IMR-90 (cell line): ENCODE measurements around the gene PNRC2. TPM values are rescaled to one million over a fixed set of nuclear protein-coding genes. Genes with fewer than 3 reads are reported as not detected.

Source experiments
- ATAC-seq: fragments of 200-7000 bp; cut with Tn5 transposase; 2 replicates; pipeline ENCODE4 v1.9.1; 2020; ENCODE audit warnings: low read depth, mild to moderate bottlenecking, moderate library complexity
- BruUV-seq: library from RNA; stranded (reverse); fragments of 400-500 nt; replicated peaks from 2 replicates; lab custom pipeline; 2021; lab: Mats Ljungman, UMichigan
- CTCF ChIA-PET: fragments of 300-600 bp; formaldehyde crosslinking; extraction: SDS; loops from one replicate; lab custom pipeline; 2021; ENCODE audit warnings: antibody characterized with exemption; lab: Yijun Ruan, JAX
- POLR2A ChIA-PET: fragments of 300-600 bp; sonication (Branson Sonifier 250); formaldehyde crosslinking; loops from one replicate; lab custom pipeline; 2022; ENCODE audit warnings: antibody characterized with exemption; ENCODE audit not compliant: unreplicated experiment; lab: Charles Lee
- DNase-seq: peaks from one replicate; pipeline ENCODE4 v3.0.0; 2013
- H2AFZ ChIP-seq: replicated peaks from 2 replicates; pipeline ENCODE3; 2013; ENCODE audit warnings: low read length, mild to moderate bottlenecking; ENCODE audit not compliant: poor library complexity
- H2AK5ac ChIP-seq: 2 replicates; pipeline ENCODE4 v1.6.1; 2013; ENCODE audit warnings: low read depth, low read length, inconsistent platforms
- H2AK9ac ChIP-seq: replicated peaks from 2 replicates; pipeline ENCODE3; 2013; ENCODE audit warnings: mild to moderate bottlenecking, low read depth, low read length, moderate library complexity; ENCODE audit not compliant: poor library complexity
- H2BK120ac ChIP-seq: 2 replicates; pipeline ENCODE4 v1.6.1; 2013; ENCODE audit warnings: low read depth, low read length, inconsistent platforms
- H2BK15ac ChIP-seq: 3 replicates; pipeline ENCODE4 v1.6.1; 2013; ENCODE audit warnings: low read depth, low read length, inconsistent platforms
- H2BK20ac ChIP-seq: 2 replicates; pipeline ENCODE4 v1.6.1; 2013; ENCODE audit warnings: low read depth, mild to moderate bottlenecking, inconsistent platforms, low read length, moderate library complexity
- H2BK5ac ChIP-seq: 2 replicates; pipeline ENCODE4 v1.6.1; 2013; ENCODE audit warnings: mild to moderate bottlenecking, low read depth, low read length, inconsistent platforms; ENCODE audit not compliant: poor library complexity, severe bottlenecking
- H3K14ac ChIP-seq: replicated peaks from 2 replicates; pipeline ENCODE4 v1.6.1; 2013; ENCODE audit warnings: low read depth, low read length, inconsistent platforms
- H3K18ac ChIP-seq: 2 replicates; pipeline ENCODE4 v1.6.1; 2013; ENCODE audit warnings: low read depth, low read length, control low read depth
- H3K23ac ChIP-seq: 2 replicates; pipeline ENCODE4 v1.6.1; 2013; ENCODE audit warnings: low read depth, low read length, inconsistent platforms
- H3K27ac ChIP-seq: 2 replicates; pipeline ENCODE4 v1.5.1; 2013; ENCODE audit warnings: mild to moderate bottlenecking, control low read depth, low read length; ENCODE audit not compliant: insufficient read depth
- H3K27me3 ChIP-seq: 2 replicates; pipeline ENCODE4 v1.6.1; 2013; ENCODE audit warnings: low read length; ENCODE audit not compliant: control insufficient read depth, insufficient read depth
- H3K36me3 ChIP-seq: 2 replicates; pipeline ENCODE4 v1.6.1; 2013; ENCODE audit warnings: low read length, mixed read lengths; ENCODE audit not compliant: control insufficient read depth, insufficient read depth
- H3K4ac ChIP-seq: 2 replicates; pipeline ENCODE4 v1.6.1; 2013; ENCODE audit warnings: low read depth, low read length, inconsistent platforms
- H3K4me1 ChIP-seq: 2 replicates; pipeline ENCODE4 v1.6.1; 2013; ENCODE audit warnings: low read length, mixed read lengths; ENCODE audit not compliant: control insufficient read depth, insufficient read depth
- H3K4me2 ChIP-seq: 2 replicates; pipeline ENCODE4 v1.6.1; 2013; ENCODE audit warnings: low read depth, mild to moderate bottlenecking, control low read depth, low read length, moderate library complexity
- H3K4me3 ChIP-seq: 2 replicates; pipeline ENCODE4 v1.5.1; 2013; ENCODE audit warnings: low read depth, mild to moderate bottlenecking, control low read depth, low read length, moderate library complexity; ENCODE audit not compliant: insufficient read depth
- H3K56ac ChIP-seq: 2 replicates; pipeline ENCODE4 v1.6.1; 2013; ENCODE audit warnings: low read length, inconsistent platforms; ENCODE audit not compliant: insufficient read depth; ENCODE audit errors: extremely low read depth
- H3K79me1 ChIP-seq, 2 experiments: 2 replicates each; pipeline ENCODE4 v1.6.1; 2013; ENCODE audit warnings: low read length in 2 of 2, inconsistent platforms in 1 of 2, low read depth in 1 of 2
- H3K9ac ChIP-seq: 2 replicates; pipeline ENCODE4 v1.6.1; 2013; ENCODE audit warnings: low read depth, low read length, control low read depth
- H3K9me1 ChIP-seq: 2 replicates; pipeline ENCODE4 v1.6.1; 2013; ENCODE audit warnings: low read length, inconsistent platforms; ENCODE audit not compliant: insufficient read depth
- H3K9me3 ChIP-seq: 2 replicates; pipeline ENCODE4 v1.6.1; 2013; ENCODE audit warnings: low read length; ENCODE audit not compliant: control insufficient read depth, insufficient read depth
- H4K20me1 ChIP-seq: 2 replicates; pipeline ENCODE4 v1.6.1; 2013; ENCODE audit warnings: low read length, inconsistent platforms; ENCODE audit not compliant: insufficient read depth
- H4K5ac ChIP-seq: 2 replicates; pipeline ENCODE4 v1.6.1; 2013; ENCODE audit warnings: mild to moderate bottlenecking, low read depth, low read length, control low read depth
- H4K8ac ChIP-seq, 2 experiments: 2 replicates each; pipeline ENCODE4 v1.6.1; 2013; ENCODE audit warnings: low read depth in 2 of 2, low read length in 2 of 2, control low read depth in 1 of 2, inconsistent platforms in 1 of 2
- H4K91ac ChIP-seq: 2 replicates; pipeline ENCODE4 v1.6.1; 2013; ENCODE audit warnings: low read depth, low read length, inconsistent platforms; ENCODE audit not compliant: insufficient read depth
- BHLHE40 ChIP-seq: fragments of 150-350 bp; IDR thresholded peaks from 2 replicates; pipeline ENCODE4 v1.6.1; 2016; ENCODE audit warnings: mild to moderate bottlenecking, low read depth, low read length
- CEBPB ChIP-seq: IDR thresholded peaks from 2 replicates; pipeline ENCODE4 v1.6.1; 2012; ENCODE audit warnings: low read depth, low read length, improper control_type of control experiment
- CHD1 ChIP-seq: IDR thresholded peaks from 2 replicates; pipeline ENCODE4 v1.6.1; 2012; ENCODE audit warnings: low read depth, low read length, improper control_type of control experiment
- CTCF ChIP-seq: conservative IDR thresholded peaks from 2 replicates; pipeline ENCODE4 v1.5.1; 2012; ENCODE audit warnings: mild to moderate bottlenecking, low read depth, low read length, improper control_type of control experiment
- ELK1 ChIP-seq: fragments of 150-350 bp; IDR thresholded peaks from 2 replicates; pipeline ENCODE4 v1.6.1; 2016; ENCODE audit warnings: low read depth, mild to moderate bottlenecking, low read length, moderate library complexity, borderline replicate concordance
- FOS ChIP-seq: fragments of 150-350 bp; IDR thresholded peaks from 2 replicates; pipeline ENCODE4 v1.6.1; 2016; ENCODE audit warnings: low read depth, low read length
- MAFK ChIP-seq: IDR thresholded peaks from 2 replicates; pipeline ENCODE4 v1.6.1; 2012; ENCODE audit warnings: low read depth, low read length, improper control_type of control experiment
- MAZ ChIP-seq: IDR thresholded peaks from 2 replicates; pipeline ENCODE4 v1.6.1; 2012; ENCODE audit warnings: low read depth, mild to moderate bottlenecking, low read length, improper control_type of control experiment, moderate library complexity, borderline replicate concordance
- MXI1 ChIP-seq: IDR thresholded peaks from 2 replicates; pipeline ENCODE4 v1.6.1; 2012; ENCODE audit warnings: low read depth, mild to moderate bottlenecking, low read length, moderate library complexity, borderline replicate concordance
- NFE2L2 ChIP-seq: fragments of 150-350 bp; IDR thresholded peaks from 2 replicates; pipeline ENCODE4 v1.6.1; 2016; ENCODE audit warnings: low read depth, mild to moderate bottlenecking, low read length
- POLR2A ChIP-seq: IDR thresholded peaks from 2 replicates; pipeline ENCODE4 v1.6.1; 2012; ENCODE audit warnings: mild to moderate bottlenecking, low read depth, low read length
- RAD21 ChIP-seq: IDR thresholded peaks from 2 replicates; pipeline ENCODE4 v1.6.1; 2012; ENCODE audit warnings: low read length, improper control_type of control experiment
- RCOR1 ChIP-seq: IDR thresholded peaks from 2 replicates; pipeline ENCODE4 v1.6.1; 2012; ENCODE audit warnings: mild to moderate bottlenecking, low read length, improper control_type of control experiment; ENCODE audit not compliant: insufficient replicate concordance
- RFX5 ChIP-seq: IDR thresholded peaks from 2 replicates; pipeline ENCODE4 v1.8.0; 2012; ENCODE audit warnings: low read depth, mild to moderate bottlenecking, low read length, moderate library complexity
- SMC3 ChIP-seq: fragments of 150-350 bp; IDR thresholded peaks from 2 replicates; pipeline ENCODE4 v1.6.1; 2016; ENCODE audit warnings: low read depth, mild to moderate bottlenecking, antibody characterized with exemption, low read length, moderate library complexity
- USF2 ChIP-seq: fragments of 150-350 bp; IDR thresholded peaks from 2 replicates; pipeline ENCODE4 v1.6.1; 2017; ENCODE audit warnings: mild to moderate bottlenecking, antibody characterized with exemption, low read length, low read depth
- WGBS, 2 experiments: methylation state at CpG; one replicate each; pipeline versions ENCODE4 v1.1.5 to v1.1.7; 2013; ENCODE audit warnings: missing lambda C conversion rate in 2 of 2; ENCODE audit not compliant: insufficient read length in 1 of 2; ENCODE audit errors: extremely low coverage in 2 of 2; 5-methylcytosine and 5-hydroxymethylcytosine counted together
- dilution Hi-C: fragments of 300-500 bp; cut with HindIII; formaldehyde crosslinking; loops from one replicate; pipeline ENCODE4 v1.14.3; 2018; ENCODE audit warnings: low sequenced_read_pairs; ENCODE audit not compliant: unreplicated experiment
- in situ Hi-C: fragments of 300-500 bp; cut with MboI; formaldehyde crosslinking; loops from 3 replicates; pipeline ENCODE4 v1.14.3; 2019; ENCODE audit warnings: low sequenced_read_pairs, inconsistent platforms, mixed read lengths
- intact Hi-C: fragments of 100-400 bp; cut with micrococcal nuclease; formaldehyde crosslinking; loops from 2 replicates; pipeline ENCODE4 v1.10.0; 2022
- polyA plus RNA-seq, 3 experiments: library from polyadenylated mRNA; depleted of rRNA; stranded (reverse); fragments of >200 nt; gene quantifications; 2 replicates each; pipeline ENCODE4 v1.2.3, GENCODE V29; 2012; ENCODE audit warnings: low replicate concordance in 1 of 3
- total RNA-seq: library from RNA; depleted of rRNA; stranded (reverse); fragments of >200 nt; gene quantifications from 2 replicates; pipeline ENCODE4 v1.2.3, GENCODE V29; 2012

The PNRC2 gene
- total and polyA plus RNA-seq, 2 of the 4 experiments (the other 2 are of a cell fraction): 50.6 to 76.0 TPM

- intact Hi-C loops (no loop called here), dilution Hi-C loops (no loop called here), in situ Hi-C loops (no loop called here)
- Histone ChIP-seq H3K9me1 (peaks cover 8% of the 10 kb centered on the region), H4K5ac (no peak overlapping the region), H3K18ac (no peak overlapping the region), H3K9ac (no peak overlapping the region), H2AK9ac (no peak overlapping the region), H3K4me2 (no peak overlapping the region), H3K27ac (no peak overlapping the region), H2AFZ (no peak overlapping the region), H3K79me1 (no peaks in the 10 kb centered on the region), H3K4me3 (no peak overlapping the region), H3K4me1 (peaks cover 4% of the 10 kb centered on the region; the same call in 1 of the 2 replicates), H4K8ac (no peak overlapping the region), H3K27me3 (no peaks in the 10 kb centered on the region), H3K14ac (no peak overlapping the region), H4K20me1 (no peaks in the 10 kb centered on the region), H2BK5ac (no peak overlapping the region), H2AK5ac (peak overlapping the region; percentile 92), H3K23ac (no peak overlapping the region), H2BK20ac (peak overlapping the region; percentile 42; the same call in 1 of the 2 replicates), H3K4ac (no peak overlapping the region), H3K36me3 (no peaks in the 10 kb centered on the region), H2BK15ac (no peak overlapping the region; the same call in 2 of the 3 replicates), H3K9me3 (no peaks in the 10 kb centered on the region), H4K91ac (no peak overlapping the region), H2BK120ac (peak overlapping the region; percentile 19; the same call in 1 of the 2 replicates), H3K56ac (no peak overlapping the region)
- POLR2A ChIA-PET: no interaction called here
- TF ChIP-seq FOS (no peak), USF2 (no peak), BHLHE40 (no peak), CTCF (no peak), CHD1 (no peak), MXI1 (no peak), ELK1 (no peak), SMC3 (no peak), CEBPB (no peak), MAZ (no peak), MAFK (no peak), RAD21 (no peak), RCOR1 (no peak), RFX5 (no peak), POLR2A (no peak), NFE2L2 (no peak)
- no TSS peak for BruUV-seq
- DNase-seq (no peak), ATAC-seq (no peak)
- WGBS, 2 experiments: 92 to 100% methylated on average over 2 to 3 of the region's 5 CpGs
- CTCF ChIA-PET: no interaction called here
Measured at GRCh38 chr1:24010650-24011049, 51.0 kb downstream of the PNRC2 start.
